OCI-LY3 (cell line): ENCODE results near the gene UNC50.
"Not testable (repeated sequence)": the region's sequence is repeated elsewhere in the genome, so short reads cannot be mapped to it uniquely, and the experiment has no call there.

Experiments used
- CTCF ChIP-seq: fragments of 200-600, 300-600 bp; sonication (generic); IDR thresholded peaks from 2 replicates; pipeline ENCODE4 v1.5.1; 2014; ENCODE audit warnings: antibody characterized with exemption, low read length, low read depth
- EZH2phosphoT487 ChIP-seq: fragments of 200-600 bp; shearing (Covaris generic); IDR thresholded peaks from 2 replicates; pipeline ENCODE4 v1.6.1; 2018; ENCODE audit warnings: antibody characterized with exemption, mixed run types, low read depth

GRCh38 chr2:98659491-98659840, 51.1 kb downstream of the UNC50 start:
- TF ChIP-seq CTCF, EZH2phosphoT487: not testable (repeated sequence)
